B cell (primary cell): ENCODE data around the gene PTPN14.

ENCODE experiments used
- EZH2 ChIP-seq: IDR thresholded peaks from 2 replicates; pipeline ENCODE4 v1.6.1; 2012; ENCODE audit warnings: borderline replicate concordance, low read depth, mild to moderate bottlenecking, moderate library complexity, low read length; ENCODE audit not compliant: insufficient read depth, poor library complexity, severe bottlenecking
- TF ChIP-seq, protein P1 (sequence below): fragments of 200-600 bp; IDR thresholded peaks from one replicate; pipeline ENCODE4 v1.8.0; 2022; ENCODE audit warnings: antibody characterized with exemption, mild to moderate bottlenecking

- TF ChIP-seq, protein P1, sequence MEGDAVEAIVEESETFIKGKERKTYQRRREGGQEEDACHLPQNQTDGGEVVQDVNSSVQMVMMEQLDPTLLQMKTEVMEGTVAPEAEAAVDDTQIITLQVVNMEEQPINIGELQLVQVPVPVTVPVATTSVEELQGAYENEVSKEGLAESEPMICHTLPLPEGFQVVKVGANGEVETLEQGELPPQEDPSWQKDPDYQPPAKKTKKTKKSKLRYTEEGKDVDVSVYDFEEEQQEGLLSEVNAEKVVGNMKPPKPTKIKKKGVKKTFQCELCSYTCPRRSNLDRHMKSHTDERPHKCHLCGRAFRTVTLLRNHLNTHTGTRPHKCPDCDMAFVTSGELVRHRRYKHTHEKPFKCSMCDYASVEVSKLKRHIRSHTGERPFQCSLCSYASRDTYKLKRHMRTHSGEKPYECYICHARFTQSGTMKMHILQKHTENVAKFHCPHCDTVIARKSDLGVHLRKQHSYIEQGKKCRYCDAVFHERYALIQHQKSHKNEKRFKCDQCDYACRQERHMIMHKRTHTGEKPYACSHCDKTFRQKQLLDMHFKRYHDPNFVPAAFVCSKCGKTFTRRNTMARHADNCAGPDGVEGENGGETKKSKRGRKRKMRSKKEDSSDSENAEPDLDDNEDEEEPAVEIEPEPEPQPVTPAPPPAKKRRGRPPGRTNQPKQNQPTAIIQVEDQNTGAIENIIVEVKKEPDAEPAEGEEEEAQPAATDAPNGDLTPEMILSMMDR: no peak
- TF ChIP-seq EZH2: no peak
Observed at GRCh38 chr1:214569357-214570004, 18.1 kb upstream of the PTPN14 start.
